ENCODE results near the gene IL23A.
"Not testable (repeated sequence)": the region's sequence is repeated elsewhere in the genome, so short reads cannot be mapped to it uniquely, and the experiment has no call there.

Gene IL23A, protein sequence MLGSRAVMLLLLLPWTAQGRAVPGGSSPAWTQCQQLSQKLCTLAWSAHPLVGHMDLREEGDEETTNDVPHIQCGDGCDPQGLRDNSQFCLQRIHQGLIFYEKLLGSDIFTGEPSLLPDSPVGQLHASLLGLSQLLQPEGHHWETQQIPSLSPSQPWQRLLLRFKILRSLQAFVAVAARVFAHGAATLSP
- 0.38 to 681 (median 1.5) reads per million in 18 experiments for total RNA-seq

- peak in 1 of 2 donors; percentile 16 for DNase-seq
These were observed at the start of gene IL23A for GRCh38 chr12:56338308-56339157. IL23A (plus strand) TSS chr12:56338884; CDS start chr12:56339045, 161 bp downstream.

DNA sequence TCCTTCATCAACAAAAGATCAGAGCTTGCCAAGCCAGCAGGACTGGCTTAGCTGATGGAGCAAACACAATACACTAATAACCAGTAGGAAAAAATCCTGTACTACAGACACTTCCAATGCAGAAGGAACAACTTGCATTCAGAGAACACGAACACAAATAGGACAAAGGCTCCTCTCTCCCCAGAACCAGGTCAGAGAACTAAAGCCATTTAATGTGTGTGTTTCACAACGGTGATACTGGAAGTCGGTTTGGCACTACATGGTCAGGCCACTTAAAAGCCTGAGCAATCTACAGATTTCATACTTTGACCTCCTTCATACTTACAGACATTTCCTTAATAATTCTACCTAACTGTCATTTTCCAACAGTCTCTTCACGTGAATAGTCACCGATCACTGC, 44.9 kb upstream of the IL23A start:
- no peak for DNase-seq

- DNase-seq, result peak; percentile 21 to 70
These were observed 42.4 kb upstream of the IL23A start for GRCh38 chr12:56296295-56296694.

GRCh38 chr12:56297400-56297799, 41.3 kb upstream of the IL23A start:
- no peak for DNase-seq

DNA sequence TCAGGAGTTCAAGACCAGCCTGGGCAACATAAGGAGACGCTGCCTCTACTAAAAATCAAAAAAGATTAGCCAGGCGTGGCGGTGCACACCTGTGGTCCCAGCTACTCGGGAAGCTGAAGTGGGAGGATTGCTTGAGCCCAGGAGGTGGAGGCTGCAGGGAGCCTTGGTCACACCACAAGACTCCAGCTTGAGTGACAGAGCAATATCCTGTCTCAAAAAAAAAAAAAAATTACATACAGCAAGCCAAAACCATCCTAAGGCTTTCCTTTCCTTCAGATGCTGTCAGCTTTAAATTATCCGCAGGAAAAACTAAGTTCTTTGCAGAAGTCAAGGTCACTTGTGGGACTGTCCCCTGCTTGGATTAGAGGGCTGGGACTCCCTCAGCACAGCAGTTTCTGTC, 39.9 kb upstream of the IL23A start:
- no peak for DNase-seq

GRCh38 chr12:56299308-56299852, 39.3 kb upstream of the IL23A start:
- peak in 1 of 2 donors; percentile 32 for DNase-seq

DNA sequence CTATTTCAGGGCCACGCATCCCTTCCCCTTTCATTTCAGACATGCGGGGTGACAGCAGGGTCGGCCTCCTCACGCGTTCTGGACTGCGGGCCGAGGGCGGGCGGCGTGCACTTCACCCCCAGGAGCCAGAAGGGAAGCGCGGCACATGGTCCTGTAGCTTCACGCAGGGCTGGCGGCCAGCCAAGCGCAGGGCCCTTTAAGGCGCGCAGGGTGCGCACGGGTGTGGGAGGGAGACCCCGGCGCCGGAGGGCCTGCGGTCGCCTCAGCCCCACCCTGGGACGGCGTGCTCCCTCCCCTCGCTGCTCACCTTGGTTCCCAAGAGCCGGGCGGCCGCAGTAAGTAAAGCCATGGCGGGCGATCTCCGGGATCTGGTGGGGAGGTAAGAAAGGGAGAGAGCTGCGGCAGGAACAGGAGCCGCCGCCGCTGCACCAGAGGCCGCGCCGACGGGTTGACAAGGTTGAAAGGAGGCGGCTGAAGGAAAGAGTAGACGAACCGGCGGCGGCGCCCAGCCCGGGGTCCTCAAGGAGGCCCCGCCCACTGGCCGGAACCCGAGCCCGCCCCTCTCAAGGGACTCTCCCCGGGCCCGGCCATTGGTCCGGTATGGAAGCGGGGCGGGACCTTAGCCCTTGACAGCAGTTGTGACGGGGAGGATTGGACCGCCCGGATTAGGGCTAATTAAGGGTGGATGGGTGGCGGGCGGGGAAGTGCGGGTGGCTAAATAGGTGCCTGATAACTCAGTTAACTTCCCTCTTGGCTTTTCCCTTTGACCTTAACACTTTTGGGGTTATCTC, 38.6 kb upstream of the IL23A start, which contains the start of gene CS:
Gene CS, minus strand, starts transcription at position 478 of the 791 bp plus-strand sequence. Its CDS starts 129 bp downstream, at position 349.
- peak; percentile 99 for DNase-seq

DNA sequence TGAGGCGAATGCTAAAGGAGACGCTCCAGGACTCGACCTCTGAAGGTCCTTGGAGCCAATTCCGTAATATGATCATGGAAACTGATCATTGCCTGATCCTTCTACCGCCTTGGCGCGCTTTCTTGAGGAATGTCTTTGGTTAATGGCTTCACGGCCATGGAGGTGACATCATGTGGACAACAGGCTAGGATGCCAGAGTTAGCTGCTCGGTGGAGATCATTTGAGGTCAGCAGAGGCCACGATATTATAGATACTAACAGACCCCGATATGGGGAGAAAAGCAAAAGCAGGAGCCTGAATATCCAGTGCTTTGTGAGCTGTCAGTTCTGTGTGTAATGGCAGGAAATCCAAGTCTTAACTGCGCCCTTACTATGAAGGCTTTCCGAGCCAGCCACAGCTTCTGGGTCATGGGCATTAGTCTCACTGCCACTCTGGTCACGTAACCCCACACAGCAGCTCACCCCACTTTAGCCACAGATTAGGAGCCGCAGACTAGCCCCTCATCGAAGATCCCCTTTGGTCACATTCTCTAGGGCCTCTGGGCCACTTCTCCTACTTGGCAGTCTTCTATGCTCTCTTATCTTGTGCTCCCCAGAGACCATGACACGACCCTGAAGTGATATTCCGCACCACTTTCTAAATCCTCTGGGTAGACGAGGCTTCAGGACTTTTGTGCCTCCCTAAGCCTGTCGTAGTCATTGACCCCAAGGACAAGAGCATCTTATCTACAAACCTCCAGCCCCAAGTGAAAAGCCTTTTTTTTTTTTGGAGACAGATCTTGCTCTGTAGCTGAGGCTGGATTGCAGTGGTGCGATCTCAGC, 37.8 kb upstream of the IL23A start:
- DNase-seq, result no peak

GRCh38 chr12:56304276-56304675, 34.4 kb upstream of the IL23A start:
- DNase-seq, result no peak

- DNase-seq, result no peak
These were observed 33.7 kb upstream of the IL23A start for GRCh38 chr12:56304872-56305590.

- no peak for DNase-seq
These were observed 31.3 kb upstream of the IL23A start for GRCh38 chr12:56307221-56307965.

DNA sequence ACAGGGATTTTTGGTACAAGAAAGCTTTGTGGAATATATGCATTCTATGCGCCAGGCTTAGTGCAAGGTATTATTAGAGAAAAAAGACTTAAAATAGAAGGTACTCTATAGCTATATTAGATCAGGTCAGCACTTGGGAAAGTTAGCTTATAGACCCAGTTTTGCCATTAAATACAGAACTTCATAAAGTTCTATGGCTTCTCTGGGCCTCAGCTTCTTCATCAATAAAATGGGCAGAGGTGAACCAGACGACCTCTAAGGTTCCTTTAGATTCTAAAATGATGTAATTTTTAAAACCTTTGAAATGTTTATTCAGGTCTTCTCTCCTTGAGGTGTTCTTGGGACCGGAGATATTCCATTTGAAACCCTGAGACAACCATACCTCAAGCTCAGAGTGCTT, 30.0 kb upstream of the IL23A start:
- DNase-seq, result no peak

DNA sequence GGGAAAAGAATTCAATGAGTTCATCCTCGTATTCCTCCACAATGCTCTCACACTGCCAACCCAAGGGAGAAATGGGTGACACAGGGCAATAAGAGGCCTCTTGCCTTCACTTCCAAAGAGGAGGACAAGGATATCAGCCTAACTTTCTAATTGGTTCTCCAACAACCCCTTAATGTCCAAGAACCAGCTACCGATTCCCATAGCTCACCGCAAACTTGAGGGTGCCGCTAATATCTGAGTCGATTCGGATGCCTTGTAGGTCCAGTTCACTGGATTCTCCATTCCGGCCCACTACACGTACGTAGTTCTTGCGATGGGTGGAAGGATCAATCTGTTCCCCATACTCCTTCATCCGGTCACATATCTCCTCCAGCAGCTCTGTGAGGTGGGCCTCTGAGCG, 27.7 kb upstream of the IL23A start:
- no peak for DNase-seq

- DNase-seq, result no peak
These were observed 23.4 kb upstream of the IL23A start for GRCh38 chr12:56315249-56315621.

GRCh38 chr12:56315622-56316473, 22.8 kb upstream of the IL23A start, which contains the start of gene CNPY2:
CNPY2 (minus strand) TSS chr12:56315988; CDS start chr12:56315217, 771 bp downstream.
- peak; percentile 94 to 96 for DNase-seq

GRCh38 chr12:56317675-56318074, 21.0 kb upstream of the IL23A start:
- DNase-seq, result no peak

DNA sequence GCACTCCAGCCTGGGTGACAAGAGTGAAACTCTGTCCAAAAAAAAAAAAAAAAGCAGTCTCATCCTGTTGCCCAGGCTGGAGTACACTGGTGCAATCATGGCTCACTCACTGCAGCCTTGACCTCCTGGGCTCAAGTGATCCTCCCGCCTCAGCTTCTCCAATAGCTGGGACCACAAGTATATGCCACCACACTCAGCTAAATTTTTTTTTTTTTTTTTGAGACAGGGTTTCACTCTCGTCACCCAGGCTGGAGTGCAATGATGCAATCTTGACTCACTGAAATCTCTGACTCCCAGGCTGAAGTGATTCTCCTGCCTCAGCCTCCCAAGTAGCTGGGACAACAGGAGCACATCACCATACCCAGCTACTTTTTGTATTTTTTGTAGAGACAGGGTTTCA, 17.7 kb upstream of the IL23A start:
- DNase-seq, result peak; percentile 48 to 54

DNA sequence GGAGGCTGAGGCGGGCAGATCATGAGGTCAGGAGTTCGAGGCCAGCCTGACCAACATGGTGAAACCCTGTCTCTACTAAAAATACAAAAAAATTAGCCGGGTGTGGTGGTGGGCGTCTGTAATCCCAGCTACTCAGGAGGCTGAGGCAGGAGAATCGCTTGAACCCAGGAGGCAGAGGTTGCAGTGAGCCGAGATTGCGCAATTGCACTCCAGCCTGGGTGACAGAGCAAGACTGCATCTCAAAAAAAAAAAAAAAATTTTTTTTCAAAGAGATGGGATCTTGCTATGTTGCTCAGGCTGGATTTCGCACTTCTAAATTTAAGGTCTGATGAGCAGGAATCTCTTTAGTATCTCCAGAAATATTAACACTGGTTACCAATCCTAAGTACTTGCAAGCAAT, 17.1 kb upstream of the IL23A start:
- not testable (repeated sequence) for DNase-seq

DNA sequence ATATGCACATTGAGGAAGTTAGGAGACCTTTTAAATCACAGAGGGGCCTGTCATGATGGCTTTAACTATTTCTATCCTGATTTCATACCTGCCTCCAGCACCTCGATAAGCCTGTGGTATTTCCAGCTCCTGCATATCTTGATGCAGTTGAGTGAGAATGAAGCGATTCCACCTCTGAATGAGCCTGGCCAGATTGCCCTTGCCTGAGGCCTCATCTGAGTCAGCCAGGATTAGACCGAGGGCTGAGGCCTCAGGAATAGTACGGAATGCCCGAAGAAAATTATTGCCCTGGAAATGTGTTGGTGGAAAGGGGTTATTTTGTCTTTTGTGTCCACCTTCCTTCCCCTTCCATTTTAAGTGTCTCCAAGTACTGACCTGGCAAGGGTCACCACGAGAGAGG, 14.5 kb upstream of the IL23A start:
- no peak for DNase-seq
